ENCODE results near the gene KCTD16. TPM values are rescaled to one million over a fixed set of nuclear protein-coding genes. Genes with fewer than 3 reads are reported as not detected.

The KCTD16 gene
- total RNA-seq, 1 donor from 2014 or later: 0.18 TPM

- no peak for DNase-seq (ENCODE audit: low spot score)
Observed at GRCh38 chr5:144284931-144285502, 114.3 kb downstream of the KCTD16 start.

GRCh38 chr5:144289277-144289676 lies 118.6 kb downstream of the KCTD16 start:
- no peak for DNase-seq (ENCODE audit: low spot score)

- no peak for DNase-seq (ENCODE audit: low spot score)
Observed at GRCh38 chr5:144292029-144292428, 121.4 kb downstream of the KCTD16 start.

- DNase-seq (ENCODE audit: low spot score): no peak
Observed at GRCh38 chr5:144295284-144295683, 124.6 kb downstream of the KCTD16 start.

- DNase-seq (ENCODE audit: low spot score): no peak
Observed at GRCh38 chr5:144297081-144297480, 126.4 kb downstream of the KCTD16 start.

GRCh38 chr5:144298658-144299057 lies 128.0 kb downstream of the KCTD16 start:
- no peak for DNase-seq (ENCODE audit: low spot score)

GRCh38 chr5:144304688-144305087 lies 134.0 kb downstream of the KCTD16 start:
- no peak for DNase-seq (ENCODE audit: low spot score)

GRCh38 chr5:144307736-144308135 lies 137.1 kb downstream of the KCTD16 start:
- no peak for DNase-seq (ENCODE audit: low spot score)

- no peak for DNase-seq (ENCODE audit: low spot score)
Observed at GRCh38 chr5:144308174-144308573, 137.5 kb downstream of the KCTD16 start.

- DNase-seq (ENCODE audit: low spot score): no peak
Observed at GRCh38 chr5:144308906-144309670, 138.4 kb downstream of the KCTD16 start.

GRCh38 chr5:144310621-144311020 lies 139.9 kb downstream of the KCTD16 start:
- no peak for DNase-seq (ENCODE audit: low spot score)

GRCh38 chr5:144313147-144313726 lies 142.6 kb downstream of the KCTD16 start:
- no peak for DNase-seq (ENCODE audit: low spot score)

- DNase-seq (ENCODE audit: low spot score): no peak
Observed at GRCh38 chr5:144315026-144315425, 144.4 kb downstream of the KCTD16 start.

GRCh38 chr5:144315994-144316634 lies 145.4 kb downstream of the KCTD16 start:
- no peak for DNase-seq (ENCODE audit: low spot score)

- DNase-seq (ENCODE audit: low spot score): no peak
Observed at GRCh38 chr5:144318011-144318410, 147.3 kb downstream of the KCTD16 start.

- DNase-seq (ENCODE audit: low spot score): no peak
Observed at GRCh38 chr5:144318460-144318859, 147.8 kb downstream of the KCTD16 start.

- no peak for DNase-seq (ENCODE audit: low spot score)
Observed at GRCh38 chr5:144323181-144323580, 152.5 kb downstream of the KCTD16 start.

- no peak for DNase-seq (ENCODE audit: low spot score)
Observed at GRCh38 chr5:144325532-144325931, 154.9 kb downstream of the KCTD16 start.

- no peak for DNase-seq (ENCODE audit: low spot score)
Observed at GRCh38 chr5:144328494-144328893, 157.8 kb downstream of the KCTD16 start.

- DNase-seq (ENCODE audit: low spot score): no peak
Observed at GRCh38 chr5:144328980-144329379, 158.3 kb downstream of the KCTD16 start.

- no peak for DNase-seq (ENCODE audit: low spot score)
Observed at GRCh38 chr5:144329681-144330080, 159.0 kb downstream of the KCTD16 start.

- DNase-seq (ENCODE audit: low spot score): no peak
Observed at GRCh38 chr5:144331361-144331760, 160.7 kb downstream of the KCTD16 start.

- no peak for DNase-seq (ENCODE audit: low spot score)
Observed at GRCh38 chr5:144332265-144332664, 161.6 kb downstream of the KCTD16 start.
